ENCODE measurements around the gene SLC17A4.
A peak's percentile ranks its signal among the peaks of the same experiment; 100 is the strongest.

SLC17A4 gene

GRCh38 chr6:25757936-25758642 is 3.5 kb downstream of the SLC17A4 start:
- no peak for TF ChIP-seq Cebpa-rat (IDR thresholded peaks at IDR 0.05)
- Histone ChIP-seq H3K9ac (no peak overlapping the region), H3K4me1 (no peaks in the 10 kb centered on the region), H4K20me1 (no peaks in the 10 kb centered on the region), H3K27ac (no peak overlapping the region), H3K27me3 (no peaks in the 10 kb centered on the region), H3K4me3 (no peak overlapping the region), H3K4me2 (no peak overlapping the region), H3K9me3 (replicated peaks in 1 of 11) (no peaks in the 10 kb centered on the region), H3K36me3 (no peaks in the 10 kb centered on the region)

GRCh38 chr6:25764611-25765010 is 10.1 kb downstream of the SLC17A4 start:
- H3K4me1 ChIP-seq, result peaks cover 0 to 6% (median 0%) of the 10 kb centered on the region in 10 experiments; a peak in 6 of 20 replicates
- TF ChIP-seq Cebpa-rat (IDR thresholded peaks at IDR 0.05), result no peak

GRCh38 chr6:25768566-25768965 is 14.0 kb downstream of the SLC17A4 start:
- Histone ChIP-seq H3K9me3 (replicated peaks in 1 of 11) (no peaks in the 10 kb centered on the region), H3K27ac (no peak overlapping the region), H3K4me1 (peaks cover 0 to 6% (median 0%) of the 10 kb centered on the region in 10 experiments; a peak in 6 of 20 replicates), H4K20me1 (no peaks in the 10 kb centered on the region), H3K4me3 (no peak overlapping the region), H3K27me3 (no peaks in the 10 kb centered on the region), H3K9ac (no peak overlapping the region), H3K36me3 (no peaks in the 10 kb centered on the region), H3K4me2 (no peak overlapping the region)
- TF ChIP-seq Cebpa-rat (IDR thresholded peaks at IDR 0.05), result no peak

More at GRCh38 chr6:25764611-25765010, 10.1 kb downstream of the SLC17A4 start:
- no peaks in the 10 kb centered on the region for H3K27me3 ChIP-seq
- H3K27ac ChIP-seq, result no peak overlapping the region
- no peaks in the 10 kb centered on the region for H3K36me3 ChIP-seq
- no peak overlapping the region for H3K4me3 ChIP-seq
- peak overlapping the region in 5 of 11 experiments; percentile 10 to 41 (median 20); a peak in 6 of 22 replicates for H3K4me2 ChIP-seq
- no peaks in the 10 kb centered on the region for H4K20me1 ChIP-seq
- no peak overlapping the region for H3K9ac ChIP-seq
- no peaks in the 10 kb centered on the region for H3K9me3 ChIP-seq (replicated peaks in 1 of 11)

GRCh38 chr6:25769983-25770382 is 15.4 kb downstream of the SLC17A4 start:
- no peak overlapping the region for H3K4me2 ChIP-seq
- no peaks in the 10 kb centered on the region for H3K27me3 ChIP-seq
- H3K9me3 ChIP-seq (replicated peaks in 1 of 11), result no peaks in the 10 kb centered on the region
- no peaks in the 10 kb centered on the region for H3K36me3 ChIP-seq
- no peak for TF ChIP-seq Cebpa-rat (IDR thresholded peaks at IDR 0.05)
- H3K9ac ChIP-seq, result no peak overlapping the region
- H3K4me1 ChIP-seq, result no peaks in the 10 kb centered on the region
- H4K20me1 ChIP-seq, result no peaks in the 10 kb centered on the region
- no peak overlapping the region for H3K4me3 ChIP-seq
- no peak overlapping the region for H3K27ac ChIP-seq

GRCh38 chr6:25774120-25774715 is 19.7 kb downstream of the SLC17A4 start:
- no peaks in the 10 kb centered on the region for H3K9me3 ChIP-seq (replicated peaks in 1 of 11)
- no peak overlapping the region for H3K4me2 ChIP-seq
- H3K9ac ChIP-seq, result no peak overlapping the region
- H3K27me3 ChIP-seq, result no peaks in the 10 kb centered on the region
- H3K4me3 ChIP-seq, result no peak overlapping the region
- H3K36me3 ChIP-seq, result no peaks in the 10 kb centered on the region
- H3K4me1 ChIP-seq, result no peaks in the 10 kb centered on the region
- H3K27ac ChIP-seq, result no peak overlapping the region
- no peaks in the 10 kb centered on the region for H4K20me1 ChIP-seq
- no peak for TF ChIP-seq Cebpa-rat (IDR thresholded peaks at IDR 0.05)

GRCh38 chr6:25777031-25777430 is 22.5 kb downstream of the SLC17A4 start:
- no peaks in the 10 kb centered on the region for H3K27me3 ChIP-seq
- no peak overlapping the region for H3K4me2 ChIP-seq
- no peak overlapping the region for H3K4me3 ChIP-seq
- no peaks in the 10 kb centered on the region for H4K20me1 ChIP-seq
- no peak overlapping the region for H3K9ac ChIP-seq
- no peaks in the 10 kb centered on the region for H3K36me3 ChIP-seq
- no peak for TF ChIP-seq Cebpa-rat (IDR thresholded peaks at IDR 0.05)
- no peak overlapping the region for H3K27ac ChIP-seq
- H3K4me1 ChIP-seq, result no peaks in the 10 kb centered on the region
- no peaks in the 10 kb centered on the region for H3K9me3 ChIP-seq (replicated peaks in 1 of 11)

GRCh38 chr6:25777856-25778649 is 23.5 kb downstream of the SLC17A4 start:
- Histone ChIP-seq H3K9me3 (replicated peaks in 1 of 11) (no peaks in the 10 kb centered on the region), H3K9ac (no peak overlapping the region), H3K36me3 (no peaks in the 10 kb centered on the region), H3K4me2 (no peak overlapping the region), H3K4me3 (no peak overlapping the region), H3K4me1 (no peaks in the 10 kb centered on the region), H3K27me3 (no peaks in the 10 kb centered on the region), H3K27ac (no peak overlapping the region), H4K20me1 (no peaks in the 10 kb centered on the region)
- no peak for TF ChIP-seq Cebpa-rat (IDR thresholded peaks at IDR 0.05)

- H3K27me3 ChIP-seq, result no peaks in the 10 kb centered on the region
- no peak for TF ChIP-seq Cebpa-rat (IDR thresholded peaks at IDR 0.05)
- H3K4me2 ChIP-seq, result no peak overlapping the region
- no peaks in the 10 kb centered on the region for H4K20me1 ChIP-seq
- no peaks in the 10 kb centered on the region for H3K4me1 ChIP-seq
- H3K27ac ChIP-seq, result no peak overlapping the region
- H3K36me3 ChIP-seq, result no peaks in the 10 kb centered on the region
- H3K4me3 ChIP-seq, result no peak overlapping the region
- H3K9ac ChIP-seq, result no peak overlapping the region
- H3K9me3 ChIP-seq (replicated peaks in 1 of 11), result no peaks in the 10 kb centered on the region
These were observed 26.6 kb downstream of the SLC17A4 start for GRCh38 chr6:25781134-25781533.

GRCh38 chr6:25787428-25787827 is 32.9 kb downstream of the SLC17A4 start:
- H4K20me1 ChIP-seq, result no peaks in the 10 kb centered on the region
- no peaks in the 10 kb centered on the region for H3K27me3 ChIP-seq
- H3K4me3 ChIP-seq, result no peak overlapping the region
- H3K36me3 ChIP-seq, result no peaks in the 10 kb centered on the region
- no peaks in the 10 kb centered on the region; a peak in 1 of 22 replicates for H3K9me3 ChIP-seq (replicated peaks in 1 of 11)
- no peaks in the 10 kb centered on the region for H3K4me1 ChIP-seq
- no peak for TF ChIP-seq Cebpa-rat (IDR thresholded peaks at IDR 0.05)
- no peak overlapping the region for H3K4me2 ChIP-seq
- no peak overlapping the region for H3K27ac ChIP-seq
- H3K9ac ChIP-seq, result no peak overlapping the region
